ENCODE measurements around the gene RNF19B. TPM values are rescaled to one million over a fixed set of nuclear protein-coding genes. Genes with fewer than 3 reads are reported as not detected.

RNF19B gene
- total and polyA plus RNA-seq, 2 of the 8 experiments (the other 6 are each of a cell fraction or from before 2014, with no cell fraction given): 9.2 to 11.2 TPM

DNA sequence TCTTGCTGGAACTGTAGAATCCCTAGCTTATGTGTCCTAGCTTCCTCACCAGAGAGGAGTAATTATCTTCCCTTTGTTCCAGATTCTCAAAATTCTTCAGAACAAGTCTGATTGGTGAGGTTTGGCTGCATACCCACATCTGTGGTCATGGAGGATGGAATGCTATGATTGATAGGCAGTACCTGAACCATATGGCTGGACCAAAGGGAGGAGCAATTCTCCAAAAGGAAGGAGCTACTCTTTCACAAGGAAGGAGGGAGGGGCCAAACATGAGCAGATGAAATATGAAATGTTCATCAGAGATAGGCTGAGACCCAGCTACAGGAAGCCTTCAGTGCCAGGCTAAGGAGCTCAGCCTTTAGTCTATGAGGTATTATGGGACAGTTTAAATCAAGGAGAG, 5.0 kb upstream of the RNF19B start (continued):
- TF ChIP-seq BCL11A (IDR thresholded peaks at IDR 0.05; ENCODE audit: low read depth in 2 of 2, low read length in 2 of 2) (no peak), CHD2 (IDR thresholded peaks at IDR 0.05; ENCODE audit: low read length) (no peak), NANOG (IDR thresholded peaks at IDR 0.05; ENCODE audit: insufficient read depth, low read depth, low read length, poor library complexity, severe bottlenecking) (no peak), GABPA (IDR thresholded peaks at IDR 0.05; ENCODE audit: borderline replicate concordance, insufficient read depth, low read length) (no peak)
- TF ChIP-seq, protein P1, sequence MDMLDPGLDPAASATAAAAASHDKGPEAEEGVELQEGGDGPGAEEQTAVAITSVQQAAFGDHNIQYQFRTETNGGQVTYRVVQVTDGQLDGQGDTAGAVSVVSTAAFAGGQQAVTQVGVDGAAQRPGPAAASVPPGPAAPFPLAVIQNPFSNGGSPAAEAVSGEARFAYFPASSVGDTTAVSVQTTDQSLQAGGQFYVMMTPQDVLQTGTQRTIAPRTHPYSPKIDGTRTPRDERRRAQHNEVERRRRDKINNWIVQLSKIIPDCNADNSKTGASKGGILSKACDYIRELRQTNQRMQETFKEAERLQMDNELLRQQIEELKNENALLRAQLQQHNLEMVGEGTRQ (IDR thresholded peaks at IDR 0.05; ENCODE audit: low read length): no peak
